ENCODE measurements around the gene ETV3.
"Not testable (repeated sequence)": the region's sequence is repeated elsewhere in the genome, so short reads cannot be mapped to it uniquely, and the experiment has no call there.

Gene ETV3

GRCh38 chr1:157138220-157139051 lies at the start of gene ETV3:
ETV3 (minus strand) TSS chr1:157138395; CDS start chr1:157136352, 2,043 bp downstream.
- TF ChIP-seq, protein P1, sequence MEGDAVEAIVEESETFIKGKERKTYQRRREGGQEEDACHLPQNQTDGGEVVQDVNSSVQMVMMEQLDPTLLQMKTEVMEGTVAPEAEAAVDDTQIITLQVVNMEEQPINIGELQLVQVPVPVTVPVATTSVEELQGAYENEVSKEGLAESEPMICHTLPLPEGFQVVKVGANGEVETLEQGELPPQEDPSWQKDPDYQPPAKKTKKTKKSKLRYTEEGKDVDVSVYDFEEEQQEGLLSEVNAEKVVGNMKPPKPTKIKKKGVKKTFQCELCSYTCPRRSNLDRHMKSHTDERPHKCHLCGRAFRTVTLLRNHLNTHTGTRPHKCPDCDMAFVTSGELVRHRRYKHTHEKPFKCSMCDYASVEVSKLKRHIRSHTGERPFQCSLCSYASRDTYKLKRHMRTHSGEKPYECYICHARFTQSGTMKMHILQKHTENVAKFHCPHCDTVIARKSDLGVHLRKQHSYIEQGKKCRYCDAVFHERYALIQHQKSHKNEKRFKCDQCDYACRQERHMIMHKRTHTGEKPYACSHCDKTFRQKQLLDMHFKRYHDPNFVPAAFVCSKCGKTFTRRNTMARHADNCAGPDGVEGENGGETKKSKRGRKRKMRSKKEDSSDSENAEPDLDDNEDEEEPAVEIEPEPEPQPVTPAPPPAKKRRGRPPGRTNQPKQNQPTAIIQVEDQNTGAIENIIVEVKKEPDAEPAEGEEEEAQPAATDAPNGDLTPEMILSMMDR (IDR thresholded peaks at IDR 0.05; ENCODE audit: borderline replicate concordance, insufficient read depth, low read depth, low read length) = no peak
- peak within 1 kb of the TSS; percentile 96 for H3K4me3 ChIP-seq (ENCODE audit: low read depth, low read length)

- TF ChIP-seq, protein P1 (IDR thresholded peaks at IDR 0.05; ENCODE audit: borderline replicate concordance, insufficient read depth, low read depth, low read length) = no peak
- no peak overlapping the region for H3K4me3 ChIP-seq (ENCODE audit: low read depth, low read length)
These were observed 48.2 kb upstream of the ETV3 start for GRCh38 chr1:157186281-157186992.

GRCh38 chr1:157183870-157184269 lies 45.7 kb upstream of the ETV3 start:
- TF ChIP-seq, protein P1 (IDR thresholded peaks at IDR 0.05; ENCODE audit: borderline replicate concordance, insufficient read depth, low read depth, low read length) = no peak
- no peak overlapping the region for H3K4me3 ChIP-seq (ENCODE audit: low read depth, low read length)

DNA sequence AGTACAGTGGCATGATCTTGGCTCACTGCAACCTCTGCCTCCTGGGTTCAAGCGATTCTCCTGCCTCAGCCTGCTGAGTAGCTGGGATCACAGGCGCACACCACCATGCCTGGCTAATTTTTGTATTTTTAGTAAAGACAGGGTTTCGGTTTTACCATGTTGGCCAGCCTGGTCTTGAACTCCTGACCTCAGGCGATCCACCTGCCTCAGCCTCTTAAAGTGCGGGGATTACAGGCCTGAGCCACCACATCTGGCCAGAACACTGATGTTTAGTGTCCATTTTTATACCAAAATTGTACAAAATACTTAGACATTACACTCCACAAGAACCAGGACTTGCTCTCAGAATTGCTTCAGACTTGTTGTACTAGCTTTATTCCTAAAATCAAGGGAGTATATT lies 44.2 kb upstream of the ETV3 start:
- H3K4me3 ChIP-seq (ENCODE audit: low read depth, low read length) = not testable (repeated sequence)

- TF ChIP-seq, protein P1 (IDR thresholded peaks at IDR 0.05; ENCODE audit: borderline replicate concordance, insufficient read depth, low read depth, low read length) = no peak
- H3K4me3 ChIP-seq (ENCODE audit: low read depth, low read length) = no peak overlapping the region
These were observed 43.6 kb upstream of the ETV3 start for GRCh38 chr1:157181790-157182189.

GRCh38 chr1:157181258-157181657 lies 43.1 kb upstream of the ETV3 start:
- TF ChIP-seq, protein P1 (IDR thresholded peaks at IDR 0.05; ENCODE audit: borderline replicate concordance, insufficient read depth, low read depth, low read length) = no peak
- H3K4me3 ChIP-seq (ENCODE audit: low read depth, low read length) = no peak overlapping the region

DNA sequence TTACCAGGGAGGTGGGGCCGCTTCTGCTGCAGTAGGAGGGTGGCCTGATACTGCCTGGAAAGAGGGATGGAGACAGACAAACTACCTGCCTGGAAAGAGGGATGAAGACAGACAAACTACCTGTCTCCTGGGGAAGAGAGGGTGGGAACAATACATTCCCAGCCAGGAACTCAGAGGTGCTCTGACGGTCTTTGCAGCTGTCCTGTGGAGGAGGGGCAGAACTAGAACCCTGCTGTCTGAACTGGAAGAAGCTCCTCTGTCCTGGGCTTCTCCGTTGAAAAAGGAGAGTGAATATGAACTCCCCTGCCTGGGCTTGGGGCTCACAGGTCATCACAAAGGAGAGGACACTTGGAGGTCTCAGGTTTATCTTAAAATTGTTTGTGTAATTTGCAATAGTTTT lies 40.3 kb upstream of the ETV3 start:
- H3K4me3 ChIP-seq (ENCODE audit: low read depth, low read length) = no peak overlapping the region
- TF ChIP-seq, protein P1 (IDR thresholded peaks at IDR 0.05; ENCODE audit: borderline replicate concordance, insufficient read depth, low read depth, low read length) = no peak

All from GM12875 (cell line).